Ectodermal cell (in vitro differentiated cells): ENCODE measurements around the gene MKI67.
"Not testable (repeated sequence)": the region's sequence is repeated elsewhere in the genome, so short reads cannot be mapped to it uniquely, and the experiment has no call there.

Experiments
- H3K27ac ChIP-seq: 2 replicates; pipeline ENCODE4 v1.7.0; 2013; ENCODE audit warnings: mild to moderate bottlenecking, low read depth, low read length; ENCODE audit not compliant: insufficient read depth, poor library complexity, severe bottlenecking
- H3K27me3 ChIP-seq: 2 replicates; pipeline ENCODE4 v1.7.0; 2013; ENCODE audit warnings: mild to moderate bottlenecking, low read length; ENCODE audit not compliant: insufficient read depth, control insufficient read depth, poor library complexity, severe bottlenecking
- H3K36me3 ChIP-seq: one replicate; pipeline ENCODE4 v1.7.0; 2013; ENCODE audit warnings: low read length; ENCODE audit not compliant: control insufficient read depth, insufficient read depth
- H3K4me1 ChIP-seq: one replicate; pipeline ENCODE4 v1.7.0; 2013; ENCODE audit warnings: low read length; ENCODE audit not compliant: control insufficient read depth, insufficient read depth
- H3K4me3 ChIP-seq: 2 replicates; pipeline ENCODE4 v1.7.0; 2013; ENCODE audit warnings: low read depth, low read length, control low read depth; ENCODE audit not compliant: insufficient read depth
- H3K9me3 ChIP-seq: 2 replicates; pipeline ENCODE4 v1.7.0; 2013; ENCODE audit warnings: mild to moderate bottlenecking, low read length, moderate library complexity; ENCODE audit not compliant: control insufficient read depth
- WGBS, 2 experiments: methylation state at CpG; one replicate each; pipeline ENCODE4 v1.1.7; 2013; ENCODE audit warnings: missing lambda C conversion rate in 2 of 2; 5-methylcytosine and 5-hydroxymethylcytosine counted together

MKI67 gene

GRCh38 chr10:128097783-128098182, 28.4 kb downstream of the MKI67 start:
- 96% methylated on average over 8 of the region's 8 CpGs for WGBS, 2 experiments
- H3K36me3 ChIP-seq: peaks cover 47% of the 10 kb centered on the region
- no peaks in the 10 kb centered on the region for H3K4me1 ChIP-seq

DNA sequence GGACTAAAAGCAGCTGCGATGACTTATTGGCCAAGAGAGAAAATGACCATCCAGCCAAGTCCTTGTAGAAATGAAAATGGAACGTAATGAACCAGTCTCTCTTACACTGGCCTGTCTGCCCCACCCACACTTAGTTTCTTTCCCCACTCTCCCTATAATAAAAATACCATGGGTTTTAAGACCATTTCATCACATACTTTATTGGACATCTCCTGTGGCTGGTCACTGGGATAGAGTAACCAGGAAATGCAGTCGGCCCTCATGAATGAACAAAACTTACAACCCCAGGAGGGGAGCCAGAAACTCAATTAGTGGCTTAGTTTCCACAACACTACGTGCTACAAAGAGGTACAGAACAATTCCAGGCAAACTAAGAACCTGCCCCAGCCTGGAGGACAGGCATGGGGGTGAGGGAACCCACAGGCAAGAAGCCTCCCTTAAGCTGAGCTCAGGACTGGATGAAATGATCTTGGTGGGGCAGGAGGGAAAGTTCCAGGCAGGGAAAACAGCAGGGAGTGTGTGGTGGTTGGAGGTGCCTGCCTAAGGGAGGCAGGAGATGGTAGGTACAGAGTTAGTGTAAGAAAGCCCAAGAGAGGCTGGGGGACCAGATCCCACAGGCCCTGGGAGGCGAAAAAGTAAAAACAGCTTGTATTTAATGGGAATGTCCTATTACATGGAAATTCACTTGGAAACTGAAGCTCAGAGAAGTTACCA, 29.6 kb downstream of the MKI67 start:
- Histone ChIP-seq H3K27ac (no peak overlapping the region), H3K36me3 (peaks cover 37% of the 10 kb centered on the region), H3K9me3 (no peaks in the 10 kb centered on the region), H3K27me3 (no peaks in the 10 kb centered on the region), H3K4me1 (no peaks in the 10 kb centered on the region), H3K4me3 (no peak overlapping the region)
- WGBS, 2 experiments: 94% methylated on average over 5 of the region's 5 CpGs

More at GRCh38 chr10:128097783-128098182, 28.4 kb downstream of the MKI67 start:
- no peak overlapping the region for H3K27ac ChIP-seq
- H3K9me3 ChIP-seq: no peaks in the 10 kb centered on the region
- no peaks in the 10 kb centered on the region for H3K27me3 ChIP-seq
- H3K4me3 ChIP-seq: no peak overlapping the region

GRCh38 chr10:128095753-128096469, 30.3 kb downstream of the MKI67 start:
- Histone ChIP-seq H3K9me3 (no peaks in the 10 kb centered on the region), H3K36me3 (peaks cover 30% of the 10 kb centered on the region), H3K27ac (no peak overlapping the region), H3K4me1 (no peaks in the 10 kb centered on the region), H3K4me3 (no peak overlapping the region), H3K27me3 (no peaks in the 10 kb centered on the region)
- WGBS, 2 experiments: 93 to 97% methylated on average over 11 of the region's 11 CpGs

DNA sequence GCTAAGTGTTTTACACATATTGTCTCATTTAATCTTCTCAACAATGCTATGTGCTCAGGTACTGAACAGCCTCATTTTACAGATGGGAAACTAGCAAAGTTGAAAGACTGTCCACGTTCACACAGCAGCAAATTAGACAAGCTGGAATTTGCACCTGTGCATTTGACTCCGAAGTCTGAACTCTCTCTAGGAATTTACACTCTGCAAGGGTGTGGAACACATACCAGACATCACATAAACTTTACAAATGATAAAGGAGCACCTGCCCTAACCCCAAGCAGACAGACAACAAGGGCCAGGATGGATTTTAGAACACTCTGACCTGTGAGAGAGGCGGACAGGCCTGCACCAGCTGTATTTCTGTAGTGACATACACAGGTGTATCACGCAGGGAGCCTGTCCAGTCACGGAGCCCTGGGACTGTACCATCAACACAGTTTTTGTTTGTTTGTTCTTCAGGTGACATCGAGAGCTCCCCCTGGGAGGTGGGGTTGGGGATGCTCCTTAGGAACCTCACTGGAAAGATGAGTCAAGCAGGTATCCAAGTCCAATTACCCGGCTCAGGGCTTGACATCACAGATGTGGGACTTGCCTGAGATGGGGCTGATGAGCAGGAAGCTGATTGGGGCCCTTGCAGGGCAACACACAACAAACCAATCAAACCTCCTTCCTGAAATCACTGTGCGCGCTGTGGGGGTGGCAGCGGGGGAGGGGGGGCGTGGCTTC, 31.0 kb downstream of the MKI67 start:
- no peaks in the 10 kb centered on the region for H3K27me3 ChIP-seq
- H3K4me1 ChIP-seq: no peaks in the 10 kb centered on the region
- H3K4me3 ChIP-seq: no peak overlapping the region
- no peaks in the 10 kb centered on the region for H3K9me3 ChIP-seq
- no peak overlapping the region for H3K27ac ChIP-seq
- 91 to 94% methylated on average over 11 of the region's 11 CpGs for WGBS, 2 experiments
- peaks cover 24% of the 10 kb centered on the region for H3K36me3 ChIP-seq

- 97 to 98% methylated on average over 3 to 4 of the region's 4 CpGs for WGBS, 2 experiments
- H3K4me3 ChIP-seq, H3K27ac ChIP-seq, H3K9me3 ChIP-seq, H3K27me3 ChIP-seq, H3K4me1 ChIP-seq: not testable (repeated sequence)
- H3K36me3 ChIP-seq: peaks cover 18% of the 10 kb centered on the region
These were observed 31.6 kb downstream of the MKI67 start for GRCh38 chr10:128094596-128094995.

GRCh38 chr10:128092454-128092853, 33.8 kb downstream of the MKI67 start:
- H3K4me3 ChIP-seq: no peak overlapping the region
- H3K4me1 ChIP-seq: no peaks in the 10 kb centered on the region
- peaks cover 5% of the 10 kb centered on the region for H3K36me3 ChIP-seq
- H3K27ac ChIP-seq: no peak overlapping the region
- no peaks in the 10 kb centered on the region for H3K9me3 ChIP-seq
- no peaks in the 10 kb centered on the region for H3K27me3 ChIP-seq
- 88 to 91% methylated on average over 2 of the region's 3 CpGs for WGBS, 2 experiments

- no peaks in the 10 kb centered on the region for H3K4me1 ChIP-seq
- no peaks in the 10 kb centered on the region for H3K9me3 ChIP-seq
- no peaks in the 10 kb centered on the region for H3K36me3 ChIP-seq
- 81 to 88% methylated on average over 16 to 17 of the region's 17 CpGs for WGBS, 2 experiments
- no peak overlapping the region for H3K4me3 ChIP-seq
- H3K27ac ChIP-seq: no peak overlapping the region
- H3K27me3 ChIP-seq: no peaks in the 10 kb centered on the region
These were observed 34.5 kb downstream of the MKI67 start for GRCh38 chr10:128091636-128092210.

DNA sequence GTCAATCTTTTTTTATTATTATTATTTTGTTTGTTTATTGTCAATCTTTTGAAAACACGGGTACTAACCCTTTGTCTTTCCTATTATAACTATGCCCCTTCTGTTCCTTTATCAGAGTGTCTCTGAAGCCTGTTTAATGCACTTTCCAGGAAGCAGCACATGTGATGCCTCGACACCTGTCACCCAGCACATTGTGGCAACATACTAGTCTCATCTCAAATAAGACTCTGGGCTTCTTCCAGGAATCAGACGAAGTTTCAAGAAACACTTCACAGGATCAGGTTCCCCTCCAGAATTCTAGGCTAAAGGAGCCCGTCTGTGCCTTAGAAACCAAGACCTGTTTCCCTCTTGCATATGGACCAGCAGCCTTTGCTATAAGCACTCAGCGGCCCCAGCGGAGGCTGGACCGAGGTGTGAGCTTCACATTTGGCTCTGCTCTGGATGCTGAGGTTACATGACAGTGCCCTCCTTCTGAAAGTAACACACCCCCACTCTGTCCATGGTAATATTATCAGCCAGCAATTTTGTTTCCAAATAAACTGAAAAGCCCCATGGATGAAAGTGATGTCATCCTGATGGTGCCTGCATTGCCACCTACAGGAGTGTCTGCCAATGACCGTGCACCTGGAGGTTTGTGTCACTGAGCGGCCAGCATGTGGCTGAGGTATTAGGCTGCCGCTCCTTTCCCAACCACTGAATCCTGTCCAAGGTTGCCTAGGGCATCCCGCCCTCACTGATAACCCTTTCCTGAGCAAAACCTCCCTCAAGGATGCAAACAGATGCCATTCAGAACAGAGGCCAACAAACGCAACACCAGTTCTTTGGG, 38.1 kb downstream of the MKI67 start:
- H3K27me3 ChIP-seq: no peaks in the 10 kb centered on the region
- no peaks in the 10 kb centered on the region for H3K36me3 ChIP-seq
- H3K9me3 ChIP-seq: no peaks in the 10 kb centered on the region
- H3K4me1 ChIP-seq: no peaks in the 10 kb centered on the region
- H3K4me3 ChIP-seq: no peak overlapping the region
- 85 to 86% methylated on average over 12 of the region's 12 CpGs for WGBS, 2 experiments
- no peak overlapping the region for H3K27ac ChIP-seq

DNA sequence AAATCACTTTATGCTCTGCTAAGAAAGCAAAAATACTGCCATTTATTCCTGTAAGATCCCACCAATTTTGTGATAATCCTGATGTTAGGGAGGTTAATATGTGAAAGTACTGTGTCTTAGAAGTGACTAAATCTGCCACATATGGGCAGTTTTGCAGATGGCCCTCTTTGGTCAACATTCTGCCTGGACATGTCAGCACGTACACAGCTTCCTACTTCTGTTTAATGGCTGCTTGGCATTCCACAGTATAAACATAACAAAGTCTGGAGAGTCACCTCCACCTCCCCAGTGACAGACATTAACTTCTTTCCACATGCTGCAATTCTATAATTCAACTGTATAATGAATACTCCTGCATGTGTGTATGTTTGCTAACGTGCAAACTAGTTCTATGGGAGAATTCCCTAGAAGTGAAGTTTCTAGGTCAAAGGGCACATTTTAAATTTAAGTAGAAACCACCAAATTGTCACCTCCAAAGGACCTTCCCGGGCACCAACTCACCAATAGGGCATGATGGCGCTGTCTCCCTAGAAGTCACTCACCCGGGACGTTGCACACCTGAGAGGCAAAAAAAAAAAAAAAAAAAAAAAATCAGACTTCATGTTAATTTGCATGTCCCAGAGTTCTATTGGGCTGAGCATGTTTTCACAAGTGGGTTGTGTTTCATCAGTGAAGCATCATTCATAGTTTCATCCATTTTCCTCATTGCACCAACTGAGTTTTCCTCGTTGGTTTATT, 38.9 kb downstream of the MKI67 start:
- Histone ChIP-seq H3K4me3 (no peak overlapping the region), H3K27ac (no peak overlapping the region), H3K27me3 (no peaks in the 10 kb centered on the region), H3K4me1 (no peaks in the 10 kb centered on the region), H3K9me3 (no peaks in the 10 kb centered on the region), H3K36me3 (no peaks in the 10 kb centered on the region)
- 92 to 95% methylated on average over 5 to 6 of the region's 7 CpGs for WGBS, 2 experiments
